Measurements from ENCODE around the gene DCP2.
"Not testable (repeated sequence)": the region's sequence is repeated elsewhere in the genome, so short reads cannot be mapped to it uniquely, and the experiment has no call there.

Gene DCP2

DNA sequence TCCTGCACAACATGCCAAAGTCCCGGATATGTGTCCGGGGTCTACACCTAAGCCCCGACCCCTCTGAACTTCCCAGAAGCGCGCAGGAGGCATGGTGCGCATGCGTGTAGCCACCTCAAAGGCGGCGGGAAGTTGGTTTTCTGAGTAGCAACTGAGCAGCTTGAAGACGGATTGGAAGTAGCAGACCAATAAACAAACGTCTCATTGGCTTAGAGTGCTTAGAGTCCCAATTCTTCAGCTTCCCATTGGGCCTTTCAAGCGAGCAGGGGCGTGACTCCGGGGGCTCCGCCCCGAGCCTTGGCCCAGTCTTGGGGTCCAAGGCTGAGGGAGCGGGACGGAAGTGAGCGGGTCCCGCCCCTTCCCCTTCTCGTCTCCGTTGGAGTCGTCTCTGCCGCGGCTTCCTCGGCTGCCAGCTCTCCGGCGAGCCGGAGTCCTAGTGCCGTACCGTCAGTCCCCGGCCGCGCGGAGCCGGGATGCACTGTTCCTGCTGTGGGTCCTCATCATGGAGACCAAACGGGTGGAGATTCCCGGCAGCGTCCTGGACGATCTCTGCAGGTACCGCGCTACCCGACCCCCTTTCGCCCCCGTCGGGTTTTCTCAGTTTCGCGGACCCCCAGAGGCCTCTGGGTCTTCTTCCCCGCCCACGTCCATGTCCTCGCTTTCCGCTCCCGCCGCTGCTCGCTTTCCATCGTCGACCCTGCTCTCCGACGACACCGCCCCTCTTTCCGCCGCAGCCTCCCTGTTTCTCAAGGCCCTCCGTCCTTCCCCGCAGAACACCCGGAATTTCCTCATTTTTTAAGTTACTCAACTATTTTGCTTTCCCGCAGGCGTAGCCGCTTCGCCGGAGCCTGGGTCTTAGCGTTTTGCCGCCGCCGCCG is at the start of gene DCP2:
Gene DCP2 (plus strand): TSS at position 367 of the 878 bp plus-strand sequence. CDS start 136 bp downstream, at position 503.
- DNase-seq, result peak; percentile 97 to 98

DNA sequence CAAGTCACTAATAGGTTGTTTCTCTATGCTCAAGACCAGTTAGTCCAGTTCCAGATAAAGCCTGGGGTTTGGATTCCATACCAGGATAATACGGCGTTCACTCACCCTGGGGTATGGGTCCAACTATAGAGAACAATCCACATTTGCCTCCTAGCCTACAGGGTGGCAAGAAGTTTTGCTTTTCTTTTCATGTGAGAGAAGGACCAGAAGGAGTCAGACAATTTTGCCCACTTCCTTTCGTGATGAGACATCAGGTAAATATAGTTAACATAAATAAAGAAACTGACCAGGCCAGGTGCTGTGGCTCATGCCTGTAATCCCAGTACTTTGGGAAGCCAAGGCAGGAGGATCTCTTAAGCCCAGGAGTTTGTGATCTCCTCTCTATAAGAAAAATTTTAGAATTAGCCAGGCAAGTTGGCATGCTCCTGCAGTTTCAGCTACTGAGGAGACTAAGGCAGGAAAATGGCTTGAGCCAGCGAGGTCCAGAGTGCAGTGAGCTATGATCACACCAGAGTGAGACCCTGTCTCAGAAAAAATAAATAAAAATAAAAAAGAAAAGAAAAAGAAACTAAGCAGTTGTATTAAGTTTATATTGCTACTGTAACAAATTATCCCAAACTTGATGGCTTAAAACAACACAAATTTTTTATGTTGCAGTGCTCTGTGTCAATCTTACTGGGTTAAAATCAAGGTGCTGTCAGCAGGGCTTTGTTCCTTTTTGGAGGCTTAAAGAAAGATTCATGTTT is 47.1 kb upstream of the DCP2 start:
- no peak for DNase-seq

DNA sequence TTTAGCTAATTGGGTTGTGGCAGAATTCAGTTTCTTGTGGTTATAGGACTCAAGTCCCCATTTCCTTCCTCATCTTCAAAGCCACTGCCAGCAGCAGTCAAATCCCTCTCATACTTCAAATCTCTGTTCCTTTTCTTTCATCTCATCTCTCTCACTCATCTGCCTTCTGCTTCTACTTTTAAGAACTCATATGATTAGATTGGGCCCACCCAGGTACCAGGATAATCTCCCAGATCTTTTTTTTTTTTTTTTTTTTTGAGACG is 46.6 kb upstream of the DCP2 start:
- no peak for DNase-seq

DNA sequence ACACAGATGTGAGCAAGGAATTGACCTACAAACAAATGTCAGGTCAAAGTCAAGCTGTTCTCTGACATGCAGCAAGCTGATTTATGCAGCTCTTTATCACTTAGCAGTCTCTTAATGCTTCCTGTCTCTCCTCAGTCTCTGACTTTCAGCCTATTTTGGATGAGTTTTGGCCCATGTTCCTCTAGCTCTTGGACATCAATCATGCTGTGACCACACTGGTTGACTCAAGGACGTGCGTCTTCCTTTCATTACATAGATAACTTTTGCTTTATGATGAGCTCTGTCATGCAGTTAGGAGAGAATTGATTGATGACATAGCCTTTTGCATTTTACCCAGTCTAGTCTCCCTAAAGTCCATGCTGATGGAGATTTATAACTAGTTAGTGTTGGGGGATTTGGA is 45.1 kb upstream of the DCP2 start:
- no peak for DNase-seq

DNA sequence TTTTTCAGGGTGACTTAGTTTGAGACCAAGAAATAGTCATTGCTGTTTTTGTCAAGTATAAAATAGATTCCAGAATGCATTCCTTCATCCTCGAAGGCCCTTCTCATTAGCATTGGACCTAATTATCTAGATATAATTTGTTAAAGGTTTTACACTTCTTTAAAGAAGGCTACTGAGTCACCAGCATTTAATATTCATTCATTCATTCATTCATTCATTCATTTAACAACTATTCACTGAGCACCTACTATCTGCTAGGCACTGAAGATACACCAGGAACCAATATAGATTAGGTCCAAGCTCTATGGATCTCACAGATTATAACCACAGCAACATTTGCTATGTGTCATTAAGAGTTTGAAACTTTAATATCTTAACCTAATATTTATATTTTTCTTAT is 43.5 kb upstream of the DCP2 start:
- no peak for DNase-seq

DNA sequence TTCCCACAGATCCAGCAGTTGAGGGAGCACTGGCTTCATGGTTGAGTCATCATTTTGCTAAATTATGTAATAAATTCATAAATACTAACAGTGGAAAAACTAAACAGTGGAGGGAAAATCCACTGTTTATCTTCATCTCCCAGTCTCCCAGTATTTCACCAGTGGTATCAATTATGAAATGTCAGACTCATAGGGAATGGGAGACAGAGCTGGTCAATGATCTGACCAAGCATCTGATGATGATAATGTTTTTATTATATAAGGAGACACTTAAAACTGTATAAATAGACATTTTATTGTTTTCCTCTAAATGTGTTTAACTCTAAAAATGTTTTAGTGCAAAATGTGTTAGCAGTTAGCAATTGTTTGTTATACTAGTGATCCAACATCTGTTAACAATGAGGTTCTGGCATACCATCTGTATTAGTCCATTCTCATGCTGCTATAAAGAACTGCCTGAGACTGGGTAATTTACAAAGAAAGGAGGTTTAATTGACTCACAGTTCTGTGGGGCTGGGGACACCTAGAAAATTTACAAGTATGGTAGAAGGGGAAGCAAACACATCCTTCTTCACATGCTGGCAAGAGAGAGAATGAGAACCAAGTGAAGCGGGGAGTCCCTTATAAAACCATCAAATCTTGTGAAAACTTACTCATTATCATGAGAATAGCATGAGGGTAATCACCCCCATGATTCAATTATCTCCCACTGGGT is 42.8 kb upstream of the DCP2 start:
- no peak for DNase-seq

GRCh38 chr5:112934366-112934663 is 42.3 kb upstream of the DCP2 start:
- no peak for DNase-seq

DNA sequence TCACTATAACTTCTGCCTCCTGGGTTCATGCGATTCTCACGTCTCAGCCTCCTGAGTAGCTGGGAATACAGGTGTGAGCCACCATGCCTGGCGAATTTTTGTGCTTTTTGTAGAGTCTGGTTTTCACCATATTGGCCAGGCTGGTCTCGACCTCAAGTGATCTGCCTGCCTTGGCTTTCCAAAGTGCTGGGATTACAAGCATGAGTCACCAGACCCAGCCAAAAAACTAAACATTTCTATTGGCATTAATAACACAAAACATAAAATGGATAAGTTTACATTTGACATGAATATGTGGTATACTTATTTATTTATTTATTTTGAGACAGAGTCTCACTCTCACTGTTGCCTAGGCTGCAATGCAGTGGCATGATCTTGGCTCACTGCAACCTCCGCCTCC is 40.9 kb upstream of the DCP2 start:
- DNase-seq, result no peak

DNA sequence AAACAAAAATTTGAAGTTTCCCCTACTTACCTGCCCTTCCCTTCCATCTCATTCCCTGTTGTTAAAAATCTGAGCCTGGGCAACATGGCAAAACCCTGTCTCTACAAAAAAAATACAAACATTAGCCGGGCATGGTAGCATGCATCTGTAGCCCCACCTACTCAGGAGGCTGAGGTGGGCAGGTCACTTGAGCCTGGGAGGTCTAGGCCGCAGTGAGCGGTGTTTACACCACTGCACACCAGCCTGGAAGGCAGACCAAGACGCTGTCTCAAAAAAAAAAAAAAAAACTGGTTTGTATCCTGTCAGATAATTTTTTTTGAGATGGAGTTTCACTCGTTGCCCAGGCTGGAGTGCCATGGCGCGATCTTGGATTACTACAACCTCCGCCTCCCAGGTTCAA is 38.3 kb upstream of the DCP2 start:
- DNase-seq, result no peak

- DNase-seq, result no peak
These were observed 35.9 kb upstream of the DCP2 start for GRCh38 chr5:112940670-112941069.

DNA sequence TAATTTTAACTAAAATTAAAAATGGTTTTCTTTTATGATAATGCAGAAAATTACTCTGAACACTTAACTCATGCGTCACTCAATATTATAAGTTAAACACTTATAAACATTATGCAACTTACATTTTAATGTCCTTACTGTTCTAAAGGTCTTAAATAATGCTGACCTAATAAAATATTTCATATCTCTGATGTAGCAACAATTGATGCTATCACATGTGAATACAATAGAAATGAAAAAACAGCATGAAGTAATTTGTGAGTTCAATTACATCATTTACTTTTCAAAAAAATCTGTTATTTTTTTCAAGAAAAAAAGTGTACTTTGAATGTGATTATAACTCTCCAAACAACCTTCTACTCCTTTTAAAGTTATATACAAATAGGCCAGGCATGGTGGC is 28.1 kb upstream of the DCP2 start:
- no peak for DNase-seq

GRCh38 chr5:112951124-112951702 is 25.4 kb upstream of the DCP2 start:
- DNase-seq, result peak; percentile 44 to 55

GRCh38 chr5:112956606-112957005 is 20.0 kb upstream of the DCP2 start:
- DNase-seq, result no peak

GRCh38 chr5:112957036-112957808 is 19.4 kb upstream of the DCP2 start:
- no peak for DNase-seq

GRCh38 chr5:112958093-112959088 is 18.2 kb upstream of the DCP2 start:
- no peak for DNase-seq

DNA sequence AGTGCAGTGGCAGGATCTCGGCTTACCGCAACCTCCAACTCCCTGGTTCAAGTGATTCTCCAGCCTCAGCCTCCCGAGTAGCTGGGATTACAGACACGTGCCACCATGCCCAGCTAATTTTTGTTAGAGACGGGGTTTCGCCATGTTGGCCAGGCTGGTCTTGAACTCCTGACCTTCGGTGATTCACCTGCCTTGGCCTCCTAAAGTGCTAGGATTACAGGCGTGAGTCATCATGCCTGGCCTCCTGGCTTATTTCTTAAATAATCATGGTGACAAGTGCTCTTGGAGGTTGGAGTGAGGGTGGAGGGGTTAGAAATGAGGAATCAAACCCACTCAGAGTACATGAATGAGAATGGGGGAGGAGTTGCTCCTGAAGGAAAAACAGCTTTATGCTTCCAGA is 16.7 kb upstream of the DCP2 start:
- peak in 1 of 2 experiments; percentile 31 for DNase-seq

GRCh38 chr5:112960315-112960714 is 16.3 kb upstream of the DCP2 start:
- no peak for DNase-seq

DNA sequence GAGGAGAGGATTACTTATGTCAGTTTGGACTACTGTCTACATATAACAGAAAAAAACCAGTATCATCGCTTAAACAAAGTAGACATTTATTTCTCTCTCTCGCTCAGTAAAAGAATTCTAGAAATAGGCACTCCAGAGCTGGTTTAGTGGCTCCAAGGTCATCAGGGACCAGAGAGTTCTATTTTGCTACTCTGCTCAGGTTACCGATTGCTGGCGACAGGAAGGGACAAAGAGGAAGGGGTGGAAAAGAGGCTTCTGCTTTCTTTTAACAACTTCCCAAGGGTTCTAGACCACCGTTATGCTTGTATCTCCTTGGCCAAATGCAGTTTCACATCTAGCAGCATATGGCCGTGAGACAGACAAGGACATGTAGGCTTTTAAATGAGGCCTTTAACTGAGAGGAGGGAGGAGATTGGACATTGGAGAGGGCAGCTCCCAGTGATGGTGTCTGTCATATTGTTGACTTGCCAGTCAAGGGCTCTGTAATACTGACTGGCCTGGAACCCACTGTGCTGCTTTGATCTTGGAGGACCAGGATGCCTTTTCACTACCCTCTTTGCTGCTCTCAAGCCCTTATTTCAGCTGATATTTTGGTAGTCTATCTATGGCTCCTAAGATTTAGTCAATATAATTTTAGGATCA is 15.6 kb upstream of the DCP2 start:
- DNase-seq, result no peak

GRCh38 chr5:112963374-112963733 is 13.2 kb upstream of the DCP2 start:
- DNase-seq, result not testable (repeated sequence)

GRCh38 chr5:112965733-112966306 is 10.8 kb upstream of the DCP2 start:
- peak; percentile 50 to 54 for DNase-seq
